Measurements from ENCODE around the gene ZBTB48. TPM values are rescaled to one million over a fixed set of nuclear protein-coding genes. Genes with fewer than 3 reads are reported as not detected.
"Not testable (repeated sequence)": the region's sequence is repeated elsewhere in the genome, so short reads cannot be mapped to it uniquely, and the experiment has no call there.

The ZBTB48 gene
- total RNA-seq, 2 donors from 2014 or later: 29.8 to 50.5 TPM

- DNase-seq (ENCODE audit: low spot score) (no peak), ATAC-seq (no peak)
- Mint-ChIP-seq H3K27me3 (no peaks in the 10 kb centered on the region), H3K36me3 (no peaks in the 10 kb centered on the region), H3K27ac (no peak within 1 kb of the TSS), H3K9me3 (no peaks in the 10 kb centered on the region), H3K4me1 (ENCODE audit: low read depth in 2 of 2) (peaks cover 8% of the 10 kb centered on the region in 2 donors), H3K4me3 (peak within 1 kb of the TSS; percentile 56)
Measured at GRCh38 chr1:6554907-6555778, 24.7 kb upstream of the ZBTB48 start, which contains the start of gene TAS1R1. TSS of gene TAS1R1 (plus strand) at chr1:6555307. CDS start at chr1:6555374, 67 bp downstream.

- H3K9me3 Mint-ChIP-seq: no peaks in the 10 kb centered on the region
- no peaks in the 10 kb centered on the region for H3K27me3 Mint-ChIP-seq
- H3K4me1 Mint-ChIP-seq (ENCODE audit: low read depth in 2 of 2): peaks cover 6 to 7% of the 10 kb centered on the region in 2 donors
- DNase-seq (ENCODE audit: low spot score) (no peak), ATAC-seq (no peak)
- no peak overlapping the region for H3K27ac Mint-ChIP-seq
- H3K4me3 Mint-ChIP-seq: no peak overlapping the region
- no peaks in the 10 kb centered on the region for H3K36me3 Mint-ChIP-seq
Measured at GRCh38 chr1:6557597-6557996, 22.2 kb upstream of the ZBTB48 start.

- not testable (repeated sequence) for H3K4me1 Mint-ChIP-seq (ENCODE audit: low read depth in 2 of 2)
Measured at GRCh38 chr1:6559161-6559560, 20.6 kb upstream of the ZBTB48 start.

GRCh38 chr1:6560267-6560666, 19.5 kb upstream of the ZBTB48 start:
- H3K9me3 Mint-ChIP-seq: no peaks in the 10 kb centered on the region
- DNase-seq (ENCODE audit: low spot score): no peak
- no peaks in the 10 kb centered on the region for H3K4me1 Mint-ChIP-seq (ENCODE audit: low read depth in 2 of 2)
- H3K27ac Mint-ChIP-seq: no peak overlapping the region
- no peaks in the 10 kb centered on the region for H3K36me3 Mint-ChIP-seq
- H3K4me3 Mint-ChIP-seq: no peak overlapping the region
- no peak for ATAC-seq
- H3K27me3 Mint-ChIP-seq: no peaks in the 10 kb centered on the region

More at GRCh38 chr1:6559161-6559560, 20.6 kb upstream of the ZBTB48 start:
- not testable (repeated sequence) for H3K27ac Mint-ChIP-seq; H3K36me3 Mint-ChIP-seq; H3K9me3 Mint-ChIP-seq; DNase-seq (ENCODE audit: low spot score); ATAC-seq; H3K27me3 Mint-ChIP-seq; H3K4me3 Mint-ChIP-seq

GRCh38 chr1:6569033-6569432, 10.8 kb upstream of the ZBTB48 start:
- Mint-ChIP-seq H3K4me1 (ENCODE audit: low read depth in 2 of 2) (no peaks in the 10 kb centered on the region), H3K27ac (no peak overlapping the region), H3K4me3 (no peak overlapping the region), H3K9me3 (no peaks in the 10 kb centered on the region), H3K36me3 (no peaks in the 10 kb centered on the region), H3K27me3 (peaks cover 8 to 17% of the 10 kb centered on the region in 2 donors)
- ATAC-seq: no peak
- no peak for DNase-seq (ENCODE audit: low spot score)

- no peaks in the 10 kb centered on the region for H3K9me3 Mint-ChIP-seq
- H3K36me3 Mint-ChIP-seq: no peaks in the 10 kb centered on the region
- peaks cover 8 to 17% of the 10 kb centered on the region in 2 donors for H3K27me3 Mint-ChIP-seq
- no peak overlapping the region for H3K4me3 Mint-ChIP-seq
- DNase-seq (ENCODE audit: low spot score): no peak
- H3K4me1 Mint-ChIP-seq (ENCODE audit: low read depth in 2 of 2): no peaks in the 10 kb centered on the region
- H3K27ac Mint-ChIP-seq: no peak overlapping the region
- no peak for ATAC-seq
Measured at GRCh38 chr1:6570100-6570499, 9.7 kb upstream of the ZBTB48 start.

- Mint-ChIP-seq H3K27me3 (peaks cover 8 to 17% of the 10 kb centered on the region in 2 donors), H3K9me3 (no peaks in the 10 kb centered on the region), H3K4me1 (ENCODE audit: low read depth in 2 of 2) (no peaks in the 10 kb centered on the region), H3K27ac (no peak overlapping the region), H3K36me3 (no peaks in the 10 kb centered on the region), H3K4me3 (no peak overlapping the region)
- DNase-seq (ENCODE audit: low spot score) (no peak), ATAC-seq (peak in 1 of 2 donors; percentile 7)
Measured at GRCh38 chr1:6570987-6571386, 8.8 kb upstream of the ZBTB48 start.

GRCh38 chr1:6572653-6573383, 7.0 kb upstream of the ZBTB48 start:
- DNase-seq (ENCODE audit: low spot score) (no peak), ATAC-seq (no peak)
- peaks cover 8 to 17% of the 10 kb centered on the region in 2 donors for H3K27me3 Mint-ChIP-seq
- H3K9me3 Mint-ChIP-seq: no peaks in the 10 kb centered on the region
- H3K4me1 Mint-ChIP-seq (ENCODE audit: low read depth in 2 of 2): no peaks in the 10 kb centered on the region
- H3K36me3 Mint-ChIP-seq: no peaks in the 10 kb centered on the region
- no peak overlapping the region for H3K27ac Mint-ChIP-seq
- no peak overlapping the region for H3K4me3 Mint-ChIP-seq

- peaks cover 0 to 3% of the 10 kb centered on the region in 2 donors for H3K4me1 Mint-ChIP-seq (ENCODE audit: low read depth in 2 of 2)
- DNase-seq (ENCODE audit: low spot score): no peak
Measured at GRCh38 chr1:6574025-6574620, 5.7 kb upstream of the ZBTB48 start.

GRCh38 chr1:6574818-6575217, 5.0 kb upstream of the ZBTB48 start:
- no peaks in the 10 kb centered on the region for H3K36me3 Mint-ChIP-seq

More at GRCh38 chr1:6574025-6574620, 5.7 kb upstream of the ZBTB48 start:
- no peaks in the 10 kb centered on the region for H3K9me3 Mint-ChIP-seq
- no peaks in the 10 kb centered on the region for H3K36me3 Mint-ChIP-seq
- H3K27me3 Mint-ChIP-seq: peaks cover 7 to 10% of the 10 kb centered on the region in 2 donors
- no peak overlapping the region for H3K4me3 Mint-ChIP-seq
- H3K27ac Mint-ChIP-seq: no peak overlapping the region
- no peak for ATAC-seq

GRCh38 chr1:6577831-6578525, 1.8 kb upstream of the ZBTB48 start:
- peaks cover under 1 to 1% of the 10 kb centered on the region in 2 donors for H3K27me3 Mint-ChIP-seq
- DNase-seq (ENCODE audit: low spot score): no peak
- no peak overlapping the region for H3K4me3 Mint-ChIP-seq
- no peak overlapping the region for H3K27ac Mint-ChIP-seq
- no peak for ATAC-seq
- H3K36me3 Mint-ChIP-seq: no peaks in the 10 kb centered on the region
- H3K9me3 Mint-ChIP-seq: no peaks in the 10 kb centered on the region
- H3K4me1 Mint-ChIP-seq (ENCODE audit: low read depth in 2 of 2): peaks cover 24 to 26% of the 10 kb centered on the region in 2 donors

More at GRCh38 chr1:6574818-6575217, 5.0 kb upstream of the ZBTB48 start:
- Mint-ChIP-seq H3K4me3 (no peak overlapping the region), H3K27ac (no peak overlapping the region), H3K27me3 (peaks cover 6% of the 10 kb centered on the region in 2 donors), H3K9me3 (no peaks in the 10 kb centered on the region), H3K4me1 (ENCODE audit: low read depth in 2 of 2) (peaks cover 4 to 10% of the 10 kb centered on the region in 2 donors)
- DNase-seq (ENCODE audit: low spot score): no peak
- no peak for ATAC-seq

GRCh38 chr1:6578624-6579373, 995 bp upstream of the ZBTB48 start:
- DNase-seq (ENCODE audit: low spot score) (no peak), ATAC-seq (no peak)
- Mint-ChIP-seq H3K4me1 (ENCODE audit: low read depth in 2 of 2) (peaks cover 24 to 26% of the 10 kb centered on the region in 2 donors), H3K27me3 (no peaks in the 10 kb centered on the region), H3K36me3 (no peaks in the 10 kb centered on the region), H3K9me3 (no peaks in the 10 kb centered on the region), H3K4me3 (peak overlapping the region; percentile 96), H3K27ac (peak overlapping the region; percentile 83 to 91)

Measured in natural killer cell treated with Interleukin-12 subunit alpha and Interleukin-12 subunit beta and Interleukin-15 and Interleukin-18, amount 100 ng/mL, for 72 hours (primary cell).